HCT116 (cell line): ENCODE data around the gene OR10AD1.

Experiments
- CEBPB ChIP-seq: IDR thresholded peaks from 2 replicates; pipeline ENCODE4 v1.6.1; 2012; ENCODE audit warnings: low read depth
- EGR1 ChIP-seq: IDR thresholded peaks from 2 replicates; pipeline ENCODE4 v1.6.1; 2012; ENCODE audit warnings: low read depth
- FOSL1 ChIP-seq: IDR thresholded peaks from 2 replicates; pipeline ENCODE4 v1.6.1; 2012; ENCODE audit warnings: low read depth
- JUND ChIP-seq: IDR thresholded peaks from 2 replicates; pipeline ENCODE4 v1.6.1; 2012
- MAX ChIP-seq: IDR thresholded peaks from 2 replicates; pipeline ENCODE4 v1.6.1; 2012
- POLR2A ChIP-seq: IDR thresholded peaks from 2 replicates; pipeline ENCODE4 v1.7.0; 2011; ENCODE audit warnings: borderline replicate concordance; ENCODE audit not compliant: insufficient read depth, insufficient read length; ENCODE audit errors: extremely low read depth
- SRF ChIP-seq: IDR thresholded peaks from 2 replicates; pipeline ENCODE4 v1.6.1; 2012; ENCODE audit warnings: low read depth
- TCF7L2 ChIP-seq: IDR thresholded peaks from 2 replicates; pipeline ENCODE4 v1.7.0; 2011; ENCODE audit warnings: borderline replicate concordance, inconsistent platforms; ENCODE audit not compliant: insufficient read depth, insufficient read length; ENCODE audit errors: extremely low read depth
- ZNF274 ChIP-seq: fragments of 200-500 bp; sonication (Bioruptor generic); IDR thresholded peaks from 2 replicates; pipeline ENCODE4 v1.6.1; 2014; ENCODE audit warnings: mild to moderate bottlenecking, low read depth, low read length, inconsistent platforms
- TF ChIP-seq, protein P1 (sequence below), 3 experiments: fragments of 200-600 bp in 1 of 3; sonication (generic) in 1 of 3; IDR thresholded peaks in 2 of 3; conservative IDR thresholded peaks in 1 of 3; 2 replicates each; pipeline ENCODE4 v1.5.1; 2012 to 2017; ENCODE audit warnings: low read depth in 2 of 3, low read length in 2 of 3, antibody characterized with exemption in 1 of 3, borderline replicate concordance in 1 of 3, control low read depth in 1 of 3, mild to moderate bottlenecking in 1 of 3, mixed read lengths in 1 of 3, mixed run types in 1 of 3, moderate library complexity in 1 of 3; ENCODE audit not compliant: insufficient read depth in 1 of 3
- TF ChIP-seq, protein P2 (sequence below): IDR thresholded peaks from 2 replicates; pipeline ENCODE4 v1.6.1; 2012; ENCODE audit warnings: low read depth

DNA sequence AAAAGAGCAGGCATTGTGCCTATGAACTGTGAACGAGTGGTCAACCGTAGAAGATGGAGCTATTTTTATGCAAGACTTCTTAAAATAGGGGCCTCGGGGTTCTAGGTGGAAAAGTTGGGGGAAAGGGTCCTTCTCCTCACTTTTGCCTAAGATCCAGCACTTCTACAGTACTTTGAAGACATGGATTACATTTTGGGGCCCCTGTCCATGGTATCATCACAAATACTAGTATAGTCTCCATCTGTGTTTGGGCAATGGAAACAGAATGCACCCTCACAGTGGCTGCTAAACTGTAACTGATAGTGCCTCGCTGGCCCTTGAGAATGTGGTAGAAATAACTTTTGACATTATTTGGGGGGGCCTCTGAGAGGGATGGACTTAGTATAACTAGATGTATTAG, 25.1 kb downstream of the OR10AD1 start:
- TF ChIP-seq POLR2A (no peak), MAX (no peak), CEBPB (no peak), FOSL1 (no peak), TCF7L2 (no peak), JUND (no peak), EGR1 (no peak), SRF (no peak), ZNF274 (no peak)
- TF ChIP-seq, protein P1, sequence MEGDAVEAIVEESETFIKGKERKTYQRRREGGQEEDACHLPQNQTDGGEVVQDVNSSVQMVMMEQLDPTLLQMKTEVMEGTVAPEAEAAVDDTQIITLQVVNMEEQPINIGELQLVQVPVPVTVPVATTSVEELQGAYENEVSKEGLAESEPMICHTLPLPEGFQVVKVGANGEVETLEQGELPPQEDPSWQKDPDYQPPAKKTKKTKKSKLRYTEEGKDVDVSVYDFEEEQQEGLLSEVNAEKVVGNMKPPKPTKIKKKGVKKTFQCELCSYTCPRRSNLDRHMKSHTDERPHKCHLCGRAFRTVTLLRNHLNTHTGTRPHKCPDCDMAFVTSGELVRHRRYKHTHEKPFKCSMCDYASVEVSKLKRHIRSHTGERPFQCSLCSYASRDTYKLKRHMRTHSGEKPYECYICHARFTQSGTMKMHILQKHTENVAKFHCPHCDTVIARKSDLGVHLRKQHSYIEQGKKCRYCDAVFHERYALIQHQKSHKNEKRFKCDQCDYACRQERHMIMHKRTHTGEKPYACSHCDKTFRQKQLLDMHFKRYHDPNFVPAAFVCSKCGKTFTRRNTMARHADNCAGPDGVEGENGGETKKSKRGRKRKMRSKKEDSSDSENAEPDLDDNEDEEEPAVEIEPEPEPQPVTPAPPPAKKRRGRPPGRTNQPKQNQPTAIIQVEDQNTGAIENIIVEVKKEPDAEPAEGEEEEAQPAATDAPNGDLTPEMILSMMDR (IDR thresholded peaks at IDR 0.05 in 2 of 3, conservative IDR thresholded peaks at IDR 0.05 in 1 of 3; ENCODE audit: borderline replicate concordance in 1 of 3, insufficient read depth in 1 of 3, low read depth in 2 of 3, low read length in 2 of 3): no peak
- TF ChIP-seq, protein P2, sequence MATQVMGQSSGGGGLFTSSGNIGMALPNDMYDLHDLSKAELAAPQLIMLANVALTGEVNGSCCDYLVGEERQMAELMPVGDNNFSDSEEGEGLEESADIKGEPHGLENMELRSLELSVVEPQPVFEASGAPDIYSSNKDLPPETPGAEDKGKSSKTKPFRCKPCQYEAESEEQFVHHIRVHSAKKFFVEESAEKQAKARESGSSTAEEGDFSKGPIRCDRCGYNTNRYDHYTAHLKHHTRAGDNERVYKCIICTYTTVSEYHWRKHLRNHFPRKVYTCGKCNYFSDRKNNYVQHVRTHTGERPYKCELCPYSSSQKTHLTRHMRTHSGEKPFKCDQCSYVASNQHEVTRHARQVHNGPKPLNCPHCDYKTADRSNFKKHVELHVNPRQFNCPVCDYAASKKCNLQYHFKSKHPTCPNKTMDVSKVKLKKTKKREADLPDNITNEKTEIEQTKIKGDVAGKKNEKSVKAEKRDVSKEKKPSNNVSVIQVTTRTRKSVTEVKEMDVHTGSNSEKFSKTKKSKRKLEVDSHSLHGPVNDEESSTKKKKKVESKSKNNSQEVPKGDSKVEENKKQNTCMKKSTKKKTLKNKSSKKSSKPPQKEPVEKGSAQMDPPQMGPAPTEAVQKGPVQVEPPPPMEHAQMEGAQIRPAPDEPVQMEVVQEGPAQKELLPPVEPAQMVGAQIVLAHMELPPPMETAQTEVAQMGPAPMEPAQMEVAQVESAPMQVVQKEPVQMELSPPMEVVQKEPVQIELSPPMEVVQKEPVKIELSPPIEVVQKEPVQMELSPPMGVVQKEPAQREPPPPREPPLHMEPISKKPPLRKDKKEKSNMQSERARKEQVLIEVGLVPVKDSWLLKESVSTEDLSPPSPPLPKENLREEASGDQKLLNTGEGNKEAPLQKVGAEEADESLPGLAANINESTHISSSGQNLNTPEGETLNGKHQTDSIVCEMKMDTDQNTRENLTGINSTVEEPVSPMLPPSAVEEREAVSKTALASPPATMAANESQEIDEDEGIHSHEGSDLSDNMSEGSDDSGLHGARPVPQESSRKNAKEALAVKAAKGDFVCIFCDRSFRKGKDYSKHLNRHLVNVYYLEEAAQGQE: no peak; the same call in 1 of the 2 replicates
